CD4-positive, CD25-positive, alpha-beta regulatory T cell (primary cell): ENCODE results near the gene ANO3. TPM values are rescaled to one million over a fixed set of nuclear protein-coding genes. Genes with fewer than 3 reads are reported as not detected.

Experiments
- ATAC-seq, 2 donors: fragments of 150-1000 bp; cut with Tn5 transposase; one replicate each; pipeline ENCODE4 v1.10.0; 2021; ENCODE audit warnings: low read depth in 2 of 2, moderate number of reproducible peaks in 2 of 2, moderate library complexity in 1 of 2
- DNase-seq, 3 donors: peaks; one replicate each; pipeline versions ENCODE4 v3.0.0 to v3.0.0-alpha.2; 2012 to 2022; ENCODE audit warnings: mixed read lengths in 1 of 3
- H3K27ac ChIP-seq: one replicate; pipeline ENCODE4 v1.7.0; 2013; ENCODE audit warnings: mild to moderate bottlenecking, low read length; ENCODE audit not compliant: insufficient read depth, poor library complexity, severe bottlenecking
- H3K27me3 ChIP-seq: one replicate; pipeline ENCODE4 v1.7.0; 2013; ENCODE audit warnings: low read length; ENCODE audit not compliant: control insufficient read depth, insufficient read depth
- H3K36me3 ChIP-seq: one replicate; pipeline ENCODE4 v1.7.0; 2013; ENCODE audit warnings: mild to moderate bottlenecking, low read length, moderate library complexity; ENCODE audit not compliant: control insufficient read depth, insufficient read depth
- H3K4me1 ChIP-seq: 2 replicates; pipeline ENCODE4 v1.7.0; 2013; ENCODE audit warnings: mild to moderate bottlenecking, low read length; ENCODE audit not compliant: insufficient read depth, control insufficient read depth, poor library complexity, severe bottlenecking
- H3K4me3 ChIP-seq: one replicate; pipeline ENCODE4 v1.7.0; 2013; ENCODE audit warnings: low read depth, mild to moderate bottlenecking, low read length, moderate library complexity
- H3K9me3 ChIP-seq, 2 experiments: 1 replicate in 1 of 2; 2 replicates in 1 of 2; pipeline ENCODE4 v1.7.0; 2013; ENCODE audit warnings: low read length in 2 of 2, mild to moderate bottlenecking in 1 of 2, moderate library complexity in 1 of 2; ENCODE audit not compliant: control insufficient read depth in 2 of 2
- H3K27ac Mint-ChIP-seq, 3 donors: one replicate each; pipeline ENCODE4 v1.8.0; 2020 to 2022; ENCODE audit warnings: mild to moderate bottlenecking in 3 of 3, mixed read lengths in 3 of 3, moderate library complexity in 2 of 3
- H3K27me3 Mint-ChIP-seq: one replicate; pipeline ENCODE4 v1.8.0; 2022; ENCODE audit warnings: mild to moderate bottlenecking, mixed read lengths
- H3K36me3 Mint-ChIP-seq: one replicate; pipeline ENCODE4 v1.8.0; 2020; ENCODE audit warnings: mixed read lengths
- H3K4me1 Mint-ChIP-seq, 4 donors: one replicate each; pipeline ENCODE4 v1.8.0; 2020 to 2022; ENCODE audit warnings: mixed read lengths in 4 of 4, mild to moderate bottlenecking in 1 of 4
- H3K4me3 Mint-ChIP-seq, 4 donors: one replicate each; pipeline ENCODE4 v1.8.0; 2020 to 2022; ENCODE audit warnings: mild to moderate bottlenecking in 4 of 4, mixed read lengths in 4 of 4, moderate library complexity in 3 of 4
- H3K9me3 Mint-ChIP-seq, 7 donors: one replicate each; pipeline ENCODE4 v1.8.0; 2020 to 2022; ENCODE audit warnings: mixed read lengths in 7 of 7, mild to moderate bottlenecking in 3 of 7, moderate library complexity in 2 of 7
- polyA plus RNA-seq, 4 donors: library from polyadenylated mRNA; unstranded; fragments of 300-500 nt; fragmentation: Illumina TruSeq; gene quantifications; one replicate each; pipeline ENCODE4 v1.2.3, GENCODE V29; 2021
- total RNA-seq: library from RNA; stranded (reverse); gene quantifications from one replicate; pipeline ENCODE4 v1.2.3, GENCODE V29; 2022

Gene ANO3
- total and polyA plus RNA-seq, 5 donors from 2014 or later, result not detected

DNA sequence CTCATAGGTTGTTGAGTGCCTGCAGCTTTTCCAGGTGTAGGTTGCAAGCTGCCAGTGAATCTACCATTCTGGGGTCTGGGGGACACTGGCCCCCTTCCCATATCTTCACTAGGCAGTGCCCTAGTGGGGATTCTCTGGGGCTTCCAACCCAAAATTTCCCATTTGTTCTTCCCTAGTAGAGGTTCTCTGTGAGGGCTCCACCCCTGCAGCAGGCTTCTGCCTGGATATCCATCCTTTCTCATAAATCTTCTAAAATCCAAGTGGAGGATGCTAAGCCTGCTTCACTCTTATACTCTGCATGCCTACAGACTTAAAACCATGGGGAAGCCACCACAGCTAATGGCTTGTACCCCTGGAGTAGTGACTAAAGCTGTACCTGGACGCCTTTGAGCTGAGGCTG is 33.4 kb downstream of the ANO3 start:
- H3K4me3 ChIP-seq, result no peak overlapping the region
- H3K4me1 ChIP-seq, result no peaks in the 10 kb centered on the region
- H3K4me1 Mint-ChIP-seq, result no peaks in the 10 kb centered on the region
- H3K27me3 ChIP-seq, result no peaks in the 10 kb centered on the region
- no peaks in the 10 kb centered on the region for H3K27me3 Mint-ChIP-seq
- H3K4me3 Mint-ChIP-seq, result no peak overlapping the region
- peaks cover 0 to 36% (median 8%) of the 10 kb centered on the region in 7 donors for H3K9me3 Mint-ChIP-seq
- H3K36me3 Mint-ChIP-seq, result no peaks in the 10 kb centered on the region
- ATAC-seq (no peak), DNase-seq (no peak)
- no peak overlapping the region for H3K27ac ChIP-seq
- H3K27ac Mint-ChIP-seq, result no peak overlapping the region
- peaks cover 3 to 26% of the 10 kb centered on the region in 2 experiments for H3K9me3 ChIP-seq
- no peaks in the 10 kb centered on the region for H3K36me3 ChIP-seq

DNA sequence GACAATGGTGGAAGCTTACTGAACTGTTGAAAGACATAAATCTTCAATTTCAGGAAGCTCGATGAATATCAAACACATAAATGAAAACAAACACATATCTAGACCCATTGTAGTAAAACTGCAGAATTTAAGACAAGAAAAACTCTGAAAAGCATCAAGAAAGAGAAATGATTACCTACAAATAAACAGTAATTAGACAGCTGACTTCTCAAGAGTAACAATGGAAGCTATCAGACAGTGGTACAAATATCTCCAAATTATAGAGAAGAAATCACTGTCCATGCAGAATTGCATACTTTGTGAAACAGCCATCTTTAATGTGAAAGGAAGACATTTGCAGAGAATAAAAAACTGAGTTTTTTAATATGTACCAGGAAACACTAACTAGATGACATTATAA is 45.7 kb downstream of the ANO3 start:
- H3K4me1 ChIP-seq, result no peaks in the 10 kb centered on the region
- no peaks in the 10 kb centered on the region for H3K36me3 Mint-ChIP-seq
- peaks cover 0 to 28% (median 12%) of the 10 kb centered on the region in 7 donors for H3K9me3 Mint-ChIP-seq
- no peak for DNase-seq
- no peaks in the 10 kb centered on the region for H3K36me3 ChIP-seq
- no peaks in the 10 kb centered on the region for H3K4me1 Mint-ChIP-seq
- ATAC-seq, result no peak
- peaks cover 0 to 3% of the 10 kb centered on the region in 2 experiments for H3K9me3 ChIP-seq
- H3K4me3 ChIP-seq, result no peak overlapping the region
- H3K27ac Mint-ChIP-seq, result no peak overlapping the region
- H3K27me3 ChIP-seq, result no peaks in the 10 kb centered on the region
- no peak overlapping the region for H3K27ac ChIP-seq
- no peaks in the 10 kb centered on the region for H3K27me3 Mint-ChIP-seq
- H3K4me3 Mint-ChIP-seq, result no peak overlapping the region

DNA sequence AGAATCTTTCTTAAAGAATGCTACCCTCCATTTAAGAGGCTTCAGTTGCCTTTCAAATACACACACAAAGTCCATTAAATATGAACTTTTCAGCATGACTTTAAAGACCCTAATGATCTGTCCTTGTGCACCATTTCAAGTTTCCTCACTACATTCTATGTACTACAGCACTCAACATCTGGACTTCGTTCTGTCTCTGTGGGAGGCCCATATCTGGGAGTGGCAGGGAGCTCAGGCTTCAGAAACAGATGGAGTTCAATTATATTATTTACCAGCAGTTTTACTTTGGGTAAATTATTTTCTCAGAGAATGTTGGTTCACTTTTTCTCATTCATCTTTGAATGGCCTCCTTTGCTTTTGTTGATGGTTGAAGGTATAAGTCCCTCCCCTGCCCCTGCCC is 67.4 kb downstream of the ANO3 start:
- Mint-ChIP-seq H3K27me3 (no peaks in the 10 kb centered on the region), H3K9me3 (peaks cover 3 to 20% (median 7%) of the 10 kb centered on the region in 7 donors), H3K36me3 (no peaks in the 10 kb centered on the region), H3K4me3 (no peak overlapping the region), H3K27ac (no peak overlapping the region), H3K4me1 (no peaks in the 10 kb centered on the region)
- H3K4me3 ChIP-seq, result no peak overlapping the region
- ATAC-seq (no peak), DNase-seq (no peak)
- no peaks in the 10 kb centered on the region for H3K27me3 ChIP-seq
- H3K27ac ChIP-seq, result no peak overlapping the region
- no peaks in the 10 kb centered on the region for H3K4me1 ChIP-seq
- H3K9me3 ChIP-seq, result no peaks in the 10 kb centered on the region
- no peaks in the 10 kb centered on the region for H3K36me3 ChIP-seq

DNA sequence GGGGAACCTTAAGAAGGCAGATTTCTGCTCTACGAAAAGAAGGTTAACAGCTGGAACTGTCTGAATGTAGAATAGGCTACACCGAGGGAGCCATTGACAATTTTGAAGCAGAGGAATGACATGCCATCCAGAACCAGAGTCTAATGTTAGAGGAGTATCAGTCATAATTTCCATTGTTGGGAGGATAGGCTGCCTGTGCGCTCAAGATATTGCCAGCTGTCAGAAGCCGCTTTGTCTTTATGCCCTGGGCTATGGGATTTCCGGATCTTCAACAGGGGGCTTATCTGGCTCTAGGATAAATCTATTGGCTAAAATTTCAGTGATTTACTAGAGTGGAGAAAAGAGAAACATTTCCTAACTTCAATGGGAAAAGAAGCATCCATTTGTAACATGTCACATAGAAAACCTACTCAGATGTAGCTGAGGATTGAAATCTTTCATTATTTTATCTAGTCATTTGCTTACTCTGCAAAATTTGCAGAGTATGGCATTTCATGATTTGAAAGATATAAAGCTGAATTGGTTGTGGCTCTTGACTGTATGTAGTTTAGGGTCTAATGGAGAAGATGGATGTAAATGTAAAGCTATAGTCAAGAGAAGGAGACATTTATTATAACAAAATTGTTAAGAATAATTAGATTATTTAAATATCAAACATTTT is 78.9 kb downstream of the ANO3 start:
- no peaks in the 10 kb centered on the region for H3K36me3 Mint-ChIP-seq
- H3K4me1 ChIP-seq, result no peaks in the 10 kb centered on the region

DNA sequence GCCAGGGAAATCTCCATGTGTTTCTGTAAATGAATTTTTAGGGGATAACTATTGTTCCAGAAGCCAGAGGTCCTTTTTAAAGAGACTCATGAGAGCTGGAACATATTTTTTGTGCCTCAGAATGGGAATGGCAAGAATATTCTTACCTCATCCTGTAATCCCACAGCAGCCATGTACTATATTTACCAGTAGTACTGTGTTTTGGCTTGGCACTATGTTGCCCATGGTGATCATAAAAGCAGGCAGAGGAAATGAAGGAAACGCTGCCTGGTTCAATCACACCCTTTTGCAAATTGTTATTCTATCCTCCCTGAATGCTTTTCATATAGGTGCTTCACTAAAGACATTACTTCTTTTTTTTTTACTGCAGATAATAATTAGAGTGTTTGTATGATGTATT is 81.0 kb downstream of the ANO3 start:
- Histone ChIP-seq H3K27ac (no peak overlapping the region), H3K9me3 (peaks cover 0 to 1% of the 10 kb centered on the region in 2 experiments), H3K4me1 (no peaks in the 10 kb centered on the region), H3K4me3 (no peak overlapping the region), H3K27me3 (no peaks in the 10 kb centered on the region), H3K36me3 (no peaks in the 10 kb centered on the region)
- ATAC-seq (no peak), DNase-seq (no peak)
- no peaks in the 10 kb centered on the region for H3K36me3 Mint-ChIP-seq
- no peak overlapping the region for H3K4me3 Mint-ChIP-seq
- H3K27me3 Mint-ChIP-seq, result no peaks in the 10 kb centered on the region
- no peaks in the 10 kb centered on the region for H3K4me1 Mint-ChIP-seq
- H3K27ac Mint-ChIP-seq, result no peak overlapping the region
- peaks cover 0 to 16% (median 3%) of the 10 kb centered on the region in 7 donors for H3K9me3 Mint-ChIP-seq

More for the DNA sequence above, 78.9 kb downstream of the ANO3 start:
- ATAC-seq (no peak), DNase-seq (no peak)
- Histone ChIP-seq H3K9me3 (peaks cover 0 to 1% of the 10 kb centered on the region in 2 experiments), H3K36me3 (no peaks in the 10 kb centered on the region), H3K27ac (no peak overlapping the region), H3K4me3 (no peak overlapping the region), H3K27me3 (no peaks in the 10 kb centered on the region)
- Mint-ChIP-seq H3K9me3 (peaks cover 0 to 13% (median 6%) of the 10 kb centered on the region in 7 donors), H3K4me1 (no peaks in the 10 kb centered on the region), H3K27ac (no peak overlapping the region), H3K27me3 (no peaks in the 10 kb centered on the region), H3K4me3 (no peak overlapping the region)

DNA sequence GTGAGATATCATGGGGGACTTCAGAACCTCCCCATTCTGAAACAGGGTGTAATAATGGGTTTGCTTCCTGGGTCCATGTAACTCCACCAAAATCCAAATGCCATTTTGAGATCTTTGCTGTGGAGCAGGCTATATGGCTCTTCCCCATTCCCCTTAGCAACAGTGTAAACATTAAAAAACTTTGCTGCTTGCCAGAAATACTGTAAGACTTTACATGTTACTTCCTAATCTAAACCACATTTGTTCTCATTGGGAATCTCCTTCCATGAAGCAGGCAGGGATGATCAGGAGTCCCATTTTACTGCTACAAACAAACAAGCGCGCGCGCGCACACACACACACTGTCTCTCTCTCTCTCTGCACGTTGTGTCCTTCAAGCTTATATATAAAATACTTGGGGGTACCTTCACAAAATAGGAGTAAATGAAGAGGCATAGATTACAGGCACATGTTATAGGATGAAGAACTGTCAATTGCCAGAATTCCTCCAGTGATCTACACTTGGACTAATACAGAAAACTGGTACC is 86.5 kb downstream of the ANO3 start:
- DNase-seq (no peak), ATAC-seq (no peak)
- Histone ChIP-seq H3K4me1 (no peaks in the 10 kb centered on the region), H3K36me3 (no peaks in the 10 kb centered on the region), H3K9me3 (no peaks in the 10 kb centered on the region), H3K27me3 (no peaks in the 10 kb centered on the region), H3K4me3 (no peak overlapping the region), H3K27ac (no peak overlapping the region)
- Mint-ChIP-seq H3K4me3 (no peak overlapping the region), H3K4me1 (no peaks in the 10 kb centered on the region), H3K27me3 (no peaks in the 10 kb centered on the region), H3K27ac (no peak overlapping the region), H3K9me3 (peaks cover 0 to 8% (median 4%) of the 10 kb centered on the region in 7 donors), H3K36me3 (no peaks in the 10 kb centered on the region)

DNA sequence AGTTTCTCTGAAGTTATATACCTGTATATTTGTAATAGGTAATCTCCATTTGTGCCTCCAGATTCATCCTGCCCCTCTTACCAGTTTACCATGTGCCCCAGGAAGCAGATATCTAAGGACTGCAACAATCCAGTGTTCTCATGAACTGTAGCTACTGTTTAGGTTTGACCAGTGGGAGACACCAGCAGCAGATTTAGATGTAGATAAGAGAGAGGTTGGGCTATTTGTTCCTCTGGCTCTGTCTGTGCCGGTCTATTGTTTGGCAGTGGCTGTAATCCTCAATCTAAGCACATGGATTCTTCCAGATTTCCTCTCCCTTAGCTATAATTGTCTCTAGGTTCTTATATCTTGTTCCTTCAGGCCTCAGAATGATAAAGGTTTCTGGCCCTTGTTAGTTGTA is 88.4 kb downstream of the ANO3 start:
- Histone ChIP-seq H3K27me3 (no peaks in the 10 kb centered on the region), H3K9me3 (no peaks in the 10 kb centered on the region), H3K4me3 (no peak overlapping the region), H3K36me3 (no peaks in the 10 kb centered on the region), H3K4me1 (no peaks in the 10 kb centered on the region), H3K27ac (no peak overlapping the region)
- Mint-ChIP-seq H3K4me3 (no peak overlapping the region), H3K9me3 (peaks cover 0 to 11% (median 3%) of the 10 kb centered on the region in 7 donors), H3K27me3 (no peaks in the 10 kb centered on the region), H3K36me3 (no peaks in the 10 kb centered on the region), H3K27ac (no peak overlapping the region), H3K4me1 (no peaks in the 10 kb centered on the region)
- ATAC-seq (no peak), DNase-seq (no peak)

DNA sequence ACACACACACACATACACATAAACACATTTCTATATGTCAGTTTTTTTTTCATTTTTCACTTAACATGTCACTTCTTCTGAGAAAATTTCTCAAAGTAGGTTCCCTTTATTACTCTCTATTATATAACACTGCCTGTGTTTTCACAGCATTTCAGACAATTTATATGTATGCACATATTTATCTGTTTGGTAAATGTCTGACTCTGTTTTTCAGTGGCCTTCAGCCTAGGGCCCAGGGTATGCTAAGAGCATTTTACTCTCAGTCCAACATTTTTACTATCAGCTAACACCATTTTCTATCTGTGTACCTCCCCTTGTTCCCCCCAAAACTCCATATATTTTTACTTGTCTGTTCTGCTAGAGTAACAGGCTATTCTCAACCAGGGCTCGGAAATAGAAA is 92.3 kb downstream of the ANO3 start:
- ATAC-seq (no peak), DNase-seq (no peak)
- H3K36me3 Mint-ChIP-seq, result no peaks in the 10 kb centered on the region
- H3K27ac Mint-ChIP-seq, result no peak overlapping the region
- peaks cover 2 to 11% (median 4%) of the 10 kb centered on the region in 7 donors for H3K9me3 Mint-ChIP-seq
- no peaks in the 10 kb centered on the region for H3K9me3 ChIP-seq
- no peaks in the 10 kb centered on the region for H3K4me1 Mint-ChIP-seq
- no peaks in the 10 kb centered on the region for H3K27me3 Mint-ChIP-seq
- H3K4me3 ChIP-seq, result no peak overlapping the region
- H3K27ac ChIP-seq, result no peak overlapping the region
- H3K4me1 ChIP-seq, result no peaks in the 10 kb centered on the region
- H3K36me3 ChIP-seq, result no peaks in the 10 kb centered on the region
- no peaks in the 10 kb centered on the region for H3K27me3 ChIP-seq
- H3K4me3 Mint-ChIP-seq, result no peak overlapping the region
